HL-60 (cell line): ENCODE data around the gene NET1.

ENCODE experiments used
- DNase-seq, 2 experiments: peaks; one replicate each; pipeline ENCODE4 v3.0.0-alpha.2; 2010 to 2020; ENCODE audit warnings: low read depth in 1 of 2, low spot score in 1 of 2
- H3K27ac ChIP-seq: fragments of 250-450 bp; sonication (Bioruptor Pico); replicated peaks from 2 replicates; pipeline ENCODE4 v1.5.1; 2020; ENCODE audit warnings: mild to moderate bottlenecking, moderate library complexity
- H3K27me3 ChIP-seq: fragments of 250-450 bp; sonication (Bioruptor Pico); 2 replicates; pipeline ENCODE4 v1.5.1; 2021; ENCODE audit warnings: mild to moderate bottlenecking, moderate library complexity; ENCODE audit not compliant: insufficient read depth, poor library complexity, severe bottlenecking
- H3K4me3 ChIP-seq: replicated peaks from 2 replicates; pipeline ENCODE4 v1.5.1; 2011; ENCODE audit warnings: mild to moderate bottlenecking, control low read depth, low read length; ENCODE audit not compliant: insufficient read depth
- CTCF ChIP-seq: IDR thresholded peaks from one replicate; pipeline ENCODE4 v1.5.1; 2011; ENCODE audit warnings: low read length, control low read depth, inconsistent platforms; ENCODE audit not compliant: insufficient read depth
- GABPA ChIP-seq: IDR thresholded peaks from 2 replicates; pipeline ENCODE4 v1.6.1; 2012; ENCODE audit warnings: low read depth
- POLR2AphosphoS5 ChIP-seq: IDR thresholded peaks from 2 replicates; pipeline ENCODE4 v1.6.1; 2012; ENCODE audit warnings: low read depth
- SPI1 ChIP-seq: IDR thresholded peaks from 2 replicates; pipeline ENCODE4 v1.6.1; 2012; ENCODE audit warnings: low read depth, mild to moderate bottlenecking, borderline replicate concordance
- TF ChIP-seq, protein P1 (sequence below): IDR thresholded peaks from 2 replicates; pipeline ENCODE4 v1.6.1; 2012; ENCODE audit warnings: low read depth; ENCODE audit not compliant: insufficient replicate concordance

The NET1 gene

GRCh38 chr10:5498791-5499492 is 86.6 kb downstream of the NET1 start:
- no peak overlapping the region for H3K4me3 ChIP-seq
- TF ChIP-seq CTCF (no peak), GABPA (no peak), SPI1 (no peak), POLR2AphosphoS5 (no peak)
- TF ChIP-seq, protein P1, sequence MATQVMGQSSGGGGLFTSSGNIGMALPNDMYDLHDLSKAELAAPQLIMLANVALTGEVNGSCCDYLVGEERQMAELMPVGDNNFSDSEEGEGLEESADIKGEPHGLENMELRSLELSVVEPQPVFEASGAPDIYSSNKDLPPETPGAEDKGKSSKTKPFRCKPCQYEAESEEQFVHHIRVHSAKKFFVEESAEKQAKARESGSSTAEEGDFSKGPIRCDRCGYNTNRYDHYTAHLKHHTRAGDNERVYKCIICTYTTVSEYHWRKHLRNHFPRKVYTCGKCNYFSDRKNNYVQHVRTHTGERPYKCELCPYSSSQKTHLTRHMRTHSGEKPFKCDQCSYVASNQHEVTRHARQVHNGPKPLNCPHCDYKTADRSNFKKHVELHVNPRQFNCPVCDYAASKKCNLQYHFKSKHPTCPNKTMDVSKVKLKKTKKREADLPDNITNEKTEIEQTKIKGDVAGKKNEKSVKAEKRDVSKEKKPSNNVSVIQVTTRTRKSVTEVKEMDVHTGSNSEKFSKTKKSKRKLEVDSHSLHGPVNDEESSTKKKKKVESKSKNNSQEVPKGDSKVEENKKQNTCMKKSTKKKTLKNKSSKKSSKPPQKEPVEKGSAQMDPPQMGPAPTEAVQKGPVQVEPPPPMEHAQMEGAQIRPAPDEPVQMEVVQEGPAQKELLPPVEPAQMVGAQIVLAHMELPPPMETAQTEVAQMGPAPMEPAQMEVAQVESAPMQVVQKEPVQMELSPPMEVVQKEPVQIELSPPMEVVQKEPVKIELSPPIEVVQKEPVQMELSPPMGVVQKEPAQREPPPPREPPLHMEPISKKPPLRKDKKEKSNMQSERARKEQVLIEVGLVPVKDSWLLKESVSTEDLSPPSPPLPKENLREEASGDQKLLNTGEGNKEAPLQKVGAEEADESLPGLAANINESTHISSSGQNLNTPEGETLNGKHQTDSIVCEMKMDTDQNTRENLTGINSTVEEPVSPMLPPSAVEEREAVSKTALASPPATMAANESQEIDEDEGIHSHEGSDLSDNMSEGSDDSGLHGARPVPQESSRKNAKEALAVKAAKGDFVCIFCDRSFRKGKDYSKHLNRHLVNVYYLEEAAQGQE, result no peak
- H3K27ac ChIP-seq, result no peak overlapping the region
- H3K27me3 ChIP-seq, result no peaks in the 10 kb centered on the region
- DNase-seq, result no peak

- Histone ChIP-seq H3K27ac (no peak within 1 kb of the TSS), H3K4me3 (no peak within 1 kb of the TSS), H3K27me3 (no peaks in the 10 kb centered on the region)
- TF ChIP-seq SPI1, result no peak
- no peak for TF ChIP-seq GABPA
- TF ChIP-seq, protein P1, result no peak
- TF ChIP-seq POLR2AphosphoS5, result no peak
- TF ChIP-seq CTCF, result no peak
- DNase-seq, result no peak
These were observed 87.3 kb downstream of the NET1 start, which contains the start of gene CALML5 for GRCh38 chr10:5499493-5500140. Gene CALML5 (minus strand): TSS chr10:5499570. CDS start chr10:5499438, 132 bp downstream.

DNA sequence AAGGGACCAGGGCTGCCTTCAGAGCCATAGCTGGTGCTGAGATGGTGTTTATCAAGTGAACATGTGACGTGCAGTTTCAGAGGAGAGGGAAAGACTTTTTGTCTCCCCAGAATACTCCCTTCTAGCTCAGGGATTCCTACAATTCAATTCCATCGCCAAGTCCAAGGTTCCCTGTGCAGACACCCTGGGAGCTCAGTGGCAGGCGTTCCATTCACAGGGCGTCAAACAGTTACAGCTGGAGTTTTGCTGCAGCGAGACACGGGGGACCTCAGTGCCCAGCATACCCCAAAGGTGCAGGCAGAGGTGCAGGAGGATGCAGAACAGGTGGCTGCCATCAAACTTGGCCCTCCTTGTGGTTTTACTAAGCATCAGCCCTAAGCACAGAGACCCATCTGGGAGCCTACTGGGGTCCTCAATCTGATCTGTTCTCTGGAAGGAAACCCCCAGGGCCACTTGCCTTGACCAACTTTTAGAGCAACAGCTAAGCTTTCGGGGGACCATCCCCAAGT is 87.9 kb downstream of the NET1 start:
- H3K4me3 ChIP-seq, result no peak overlapping the region
- no peaks in the 10 kb centered on the region for H3K27me3 ChIP-seq
- no peak overlapping the region for H3K27ac ChIP-seq
- TF ChIP-seq POLR2AphosphoS5, result no peak
- no peak for TF ChIP-seq GABPA
- TF ChIP-seq CTCF, result no peak
- TF ChIP-seq SPI1, result no peak
- TF ChIP-seq, protein P1, result no peak
- DNase-seq, result no peak
